ENCODE data around the gene DIDO1.

The DIDO1 gene

GRCh38 chr20:62951143-62951895 is 25.0 kb upstream of the DIDO1 start:
- no peak for DNase-seq (ENCODE audit: low read depth in 2 of 2)

- no peak for DNase-seq (ENCODE audit: low read depth in 2 of 2)
These were observed 24.4 kb upstream of the DIDO1 start for GRCh38 chr20:62950741-62951140.

- no peak for DNase-seq (ENCODE audit: low read depth in 2 of 2)
These were observed 23.7 kb upstream of the DIDO1 start for GRCh38 chr20:62949962-62950361.

DNA sequence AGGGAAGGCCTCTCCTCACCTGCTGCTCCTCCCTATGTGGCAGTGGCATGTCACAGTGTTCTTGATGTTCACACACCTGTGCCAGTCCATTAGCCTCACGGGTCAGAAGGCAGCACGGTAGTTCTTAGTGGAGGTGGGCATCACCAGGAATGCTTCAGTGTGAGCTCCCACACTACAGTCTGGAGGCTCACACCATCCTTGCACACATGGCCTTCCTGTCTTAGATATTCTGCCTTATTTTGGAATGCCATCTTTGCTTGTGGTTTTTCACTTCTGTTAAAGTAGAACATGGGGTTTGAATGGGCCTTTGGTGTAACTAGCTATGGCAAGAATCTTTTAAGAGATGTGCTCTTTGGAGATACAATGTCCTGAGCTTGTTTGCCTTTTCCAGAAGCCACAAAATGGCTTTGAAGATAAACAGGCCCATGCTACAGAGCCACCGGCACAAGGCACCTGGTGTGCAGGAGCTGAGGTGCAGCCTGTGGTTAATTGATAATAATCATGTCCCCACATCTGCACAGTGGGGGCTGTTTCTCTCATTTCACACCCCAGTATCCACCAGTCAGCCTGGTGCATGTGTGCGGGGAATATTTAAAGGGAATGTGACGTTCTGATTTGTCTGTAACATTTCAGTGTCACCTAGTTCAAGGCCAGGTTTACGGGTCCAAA is 23.0 kb upstream of the DIDO1 start:
- DNase-seq (ENCODE audit: low read depth in 2 of 2), result no peak

DNA sequence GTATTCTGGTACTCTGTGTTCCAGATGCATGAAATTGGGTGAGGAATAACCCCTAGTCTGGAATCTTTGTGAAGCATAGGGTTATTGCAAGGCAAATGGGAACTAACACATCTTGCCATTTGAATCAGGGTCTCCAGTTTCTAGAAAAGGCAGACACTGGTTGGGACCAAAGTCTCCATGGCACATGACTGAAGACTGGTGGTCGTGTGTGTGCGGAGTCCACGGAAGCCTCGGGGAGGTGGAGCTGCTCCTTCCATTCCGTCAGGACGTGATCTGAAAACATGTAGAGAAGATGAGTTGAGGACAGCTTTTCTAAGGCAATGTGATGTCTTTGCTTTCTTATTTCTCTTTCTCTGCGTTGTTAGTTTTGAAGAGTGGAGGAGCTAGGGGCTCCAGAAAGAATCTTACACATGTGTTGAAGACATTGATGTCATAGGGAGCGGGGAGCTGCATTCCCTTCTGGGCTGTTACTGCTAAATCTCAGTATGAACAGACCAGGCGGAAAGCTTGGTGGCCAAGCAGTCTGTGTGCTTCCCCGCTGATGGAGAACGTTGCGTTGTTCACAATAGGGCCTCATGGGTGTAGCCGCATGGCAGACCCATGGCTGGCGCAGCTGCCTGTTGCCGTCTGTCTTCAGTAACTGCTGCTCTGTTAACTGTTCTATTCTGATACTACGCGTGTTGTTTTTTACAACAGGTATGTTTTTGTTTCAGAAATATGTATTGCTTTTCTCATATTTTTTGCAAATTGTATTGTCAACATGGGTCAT is 21.4 kb upstream of the DIDO1 start:
- no peak for DNase-seq (ENCODE audit: low read depth in 2 of 2)

DNA sequence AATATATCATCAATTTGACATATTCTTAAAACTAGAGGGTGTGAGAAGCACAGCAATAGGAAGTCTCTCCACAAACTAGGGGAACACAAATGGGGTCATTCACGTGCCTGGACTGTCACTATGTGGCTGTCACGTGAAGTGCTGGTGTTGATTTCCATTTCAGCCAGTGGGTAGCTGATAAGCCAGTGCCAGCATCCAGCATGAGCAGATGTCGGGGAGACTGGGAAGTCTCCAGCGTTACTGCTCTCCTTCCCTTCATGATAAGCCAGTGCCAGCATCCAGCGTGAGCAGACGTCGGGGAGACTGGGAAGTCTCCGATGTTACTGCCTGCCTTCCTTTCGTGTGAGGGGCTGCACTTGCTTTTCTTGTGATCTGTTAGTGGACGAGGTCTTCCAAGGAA is 20.6 kb upstream of the DIDO1 start:
- DNase-seq (ENCODE audit: low read depth in 2 of 2), result no peak

GRCh38 chr20:62945771-62946339 is 19.6 kb upstream of the DIDO1 start:
- DNase-seq (ENCODE audit: low read depth in 2 of 2), result no peak

DNA sequence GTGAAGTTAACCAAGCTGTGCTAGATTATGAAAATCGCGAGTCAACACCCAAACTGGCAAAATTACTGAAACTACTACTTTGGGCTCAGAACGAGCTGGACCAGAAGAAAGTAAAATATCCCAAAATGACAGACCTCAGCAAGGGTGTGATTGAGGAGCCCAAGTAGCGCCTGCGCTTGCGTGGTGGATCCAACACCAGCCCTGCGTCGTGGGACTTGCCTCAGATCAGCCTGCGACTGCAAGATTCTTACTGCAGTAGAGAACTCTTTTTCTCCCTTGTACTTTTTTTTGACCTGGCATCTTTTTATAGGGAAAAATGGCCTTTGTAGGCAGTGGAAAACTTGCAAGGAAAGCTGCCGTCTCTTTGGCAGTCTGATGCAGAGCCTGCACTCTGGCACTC is 18.4 kb upstream of the DIDO1 start:
- no peak for DNase-seq (ENCODE audit: low read depth in 2 of 2)

DNA sequence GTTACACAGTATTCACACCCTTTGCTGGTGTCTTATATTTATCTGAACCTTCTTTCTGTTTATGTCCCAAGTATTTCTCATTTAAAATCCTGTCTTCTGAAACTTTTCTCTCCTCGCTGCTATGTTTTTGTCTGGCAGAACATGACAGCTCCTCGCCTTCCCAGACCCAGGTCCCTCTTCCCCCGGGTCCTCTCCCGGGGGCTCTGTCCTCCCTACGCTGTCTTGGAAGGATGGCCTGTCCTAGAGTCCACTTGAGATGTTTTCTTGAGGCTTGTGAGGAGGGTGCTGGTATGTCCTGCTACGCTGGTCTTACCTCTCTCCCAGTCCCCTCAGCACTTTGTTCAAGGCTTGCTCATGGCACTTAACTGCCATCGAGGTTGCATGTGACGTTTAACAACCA is 17.9 kb upstream of the DIDO1 start:
- no peak for DNase-seq (ENCODE audit: low read depth in 2 of 2)

- DNase-seq (ENCODE audit: low read depth in 2 of 2), result no peak
These were observed 17.1 kb upstream of the DIDO1 start for GRCh38 chr20:62943396-62943795.

- no peak for DNase-seq (ENCODE audit: low read depth in 2 of 2)
These were observed 16.2 kb upstream of the DIDO1 start for GRCh38 chr20:62942456-62942855.

- no peak for DNase-seq (ENCODE audit: low read depth in 2 of 2)
These were observed 15.5 kb upstream of the DIDO1 start for GRCh38 chr20:62941792-62942191.

- no peak for DNase-seq (ENCODE audit: low read depth in 2 of 2)
These were observed 14.6 kb upstream of the DIDO1 start for GRCh38 chr20:62940875-62941274.

DNA sequence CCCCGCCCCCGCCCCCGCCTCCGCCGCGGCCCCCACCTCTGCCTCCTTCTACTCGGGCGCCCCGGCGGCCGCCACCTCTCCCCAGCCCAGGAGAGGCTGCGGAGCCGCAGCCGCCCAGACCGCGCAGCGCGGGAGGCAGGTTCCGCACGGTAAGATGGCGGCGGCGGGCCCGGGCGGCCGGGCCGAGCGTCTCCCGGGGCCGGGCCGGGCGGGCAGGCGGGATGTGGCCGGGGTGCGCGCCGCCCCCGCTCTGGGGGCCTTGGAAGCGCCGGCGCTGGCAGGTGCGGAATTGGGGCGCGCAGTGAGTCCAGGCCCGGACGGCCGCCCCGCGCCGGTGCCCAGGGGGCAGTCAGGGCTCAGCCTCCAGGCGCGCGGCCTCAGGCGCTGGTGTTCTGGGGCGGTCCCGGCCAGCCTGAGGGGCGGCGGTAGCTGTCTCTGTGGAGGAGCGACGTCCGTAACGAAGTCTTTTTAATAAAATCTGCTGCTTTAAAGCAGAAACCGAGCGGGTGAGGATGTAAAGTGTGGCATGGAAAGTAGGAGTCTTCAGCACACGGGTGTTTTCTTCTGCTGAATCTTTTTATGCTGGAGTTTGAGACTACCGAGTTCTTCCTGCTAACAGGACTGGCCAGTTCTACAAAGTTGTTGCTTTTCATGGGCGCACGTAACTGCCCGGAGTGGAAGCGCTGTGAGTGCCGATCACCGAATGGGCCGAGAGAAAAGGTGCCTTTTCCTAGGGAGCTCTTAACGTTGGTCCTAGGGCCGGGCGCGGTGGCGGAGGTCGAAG is 12.0 kb upstream of the DIDO1 start, which contains the start of gene GID8:
Gene GID8 (plus strand): TSS at position 43 of the 784 bp plus-strand sequence. CDS start 3,356 bp downstream, outside the sequence.
- no peak for DNase-seq (ENCODE audit: low read depth in 2 of 2)

DNA sequence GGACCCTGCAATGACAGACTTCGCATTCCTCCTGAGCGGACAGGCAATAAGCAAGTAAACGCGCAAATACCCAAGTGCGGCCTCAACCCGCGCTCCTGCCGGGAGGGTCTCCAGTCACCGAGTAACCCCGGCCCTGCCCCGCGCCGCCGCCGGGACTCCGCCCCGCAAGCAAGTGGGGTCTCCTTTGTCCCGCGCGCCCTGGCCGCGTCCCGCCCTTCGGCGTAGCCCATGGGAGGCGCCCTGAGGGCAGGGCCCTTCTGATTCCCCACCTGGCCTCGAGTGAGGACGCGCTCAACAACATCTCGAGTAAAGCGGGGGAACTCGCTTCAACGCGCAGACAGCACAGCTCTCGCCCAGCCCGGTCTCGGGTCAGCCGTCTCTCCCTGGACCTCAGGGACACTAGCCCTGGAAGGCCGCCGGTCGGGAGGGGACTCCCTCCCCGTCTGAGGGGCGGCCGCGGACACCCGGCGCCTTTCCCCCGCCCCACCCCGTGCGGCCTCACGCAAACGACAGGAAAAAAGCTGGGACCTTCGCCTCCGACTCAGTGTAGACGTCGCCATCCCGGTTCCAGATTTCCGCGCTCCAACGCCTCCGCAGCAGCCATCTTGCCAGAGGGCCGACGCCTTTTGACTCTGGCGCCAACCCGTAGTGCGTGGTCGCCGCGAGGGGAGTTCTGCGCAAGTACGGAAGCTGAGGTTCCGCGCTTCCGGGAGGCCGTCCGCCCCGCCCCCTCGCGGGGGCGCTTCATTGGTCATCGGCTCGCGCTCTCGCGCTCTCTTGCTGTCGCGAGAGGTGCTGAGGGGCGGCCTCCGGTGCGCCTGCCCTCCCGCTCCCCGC is 11.2 kb upstream of the DIDO1 start:
- peak; percentile 87 to 89 for DNase-seq (ENCODE audit: low read depth in 2 of 2)

GRCh38 chr20:62935968-62936585 is 9.8 kb upstream of the DIDO1 start:
- DNase-seq (ENCODE audit: low read depth in 2 of 2), result no peak

- no peak for DNase-seq (ENCODE audit: low read depth in 2 of 2)
These were observed 9.1 kb upstream of the DIDO1 start for GRCh38 chr20:62935204-62935967.

DNA sequence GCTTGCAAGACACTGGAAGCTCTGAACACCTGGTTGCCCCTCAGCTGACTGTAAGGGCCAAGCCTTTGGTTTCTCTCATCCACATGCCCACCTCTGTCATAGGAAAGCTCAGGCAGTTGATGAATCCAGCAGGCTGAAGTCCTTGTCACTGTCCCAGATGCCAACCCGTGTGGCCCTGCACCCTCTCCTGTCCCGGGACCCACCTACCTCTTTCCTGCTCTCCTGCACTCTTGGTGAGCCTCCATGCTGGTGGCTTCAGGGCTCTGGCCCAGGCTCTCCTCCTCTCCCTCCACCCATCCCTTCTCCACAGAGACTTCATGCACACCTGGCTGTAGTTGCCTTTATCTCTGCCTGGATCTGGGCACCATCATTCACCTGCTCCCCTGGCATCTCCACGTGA is 7.7 kb upstream of the DIDO1 start:
- DNase-seq (ENCODE audit: low read depth in 2 of 2), result no peak

- no peak for DNase-seq (ENCODE audit: low read depth in 2 of 2)
These were observed 5.2 kb upstream of the DIDO1 start for GRCh38 chr20:62931464-62931863.

Measured in fibroblast of skin of left quadriceps (primary cell).